ENCODE results near the gene SCLT1. TPM values are rescaled to one million over a fixed set of nuclear protein-coding genes. Genes with fewer than 3 reads are reported as not detected.

SCLT1 gene
- polyA plus RNA-seq, 1 experiment: 3.1 TPM

- H3K4me3 ChIP-seq (ENCODE audit: low read depth, low read length): no peak overlapping the region
- ChIA-PET POLR2A (no interaction called here), CTCF (interaction anchor here (0.9 kb wide), 1 partner anchor 26 kb away, joined by 5 read pairs; no protein-coding TSS in a partner anchor)
- TF ChIP-seq, protein P1, sequence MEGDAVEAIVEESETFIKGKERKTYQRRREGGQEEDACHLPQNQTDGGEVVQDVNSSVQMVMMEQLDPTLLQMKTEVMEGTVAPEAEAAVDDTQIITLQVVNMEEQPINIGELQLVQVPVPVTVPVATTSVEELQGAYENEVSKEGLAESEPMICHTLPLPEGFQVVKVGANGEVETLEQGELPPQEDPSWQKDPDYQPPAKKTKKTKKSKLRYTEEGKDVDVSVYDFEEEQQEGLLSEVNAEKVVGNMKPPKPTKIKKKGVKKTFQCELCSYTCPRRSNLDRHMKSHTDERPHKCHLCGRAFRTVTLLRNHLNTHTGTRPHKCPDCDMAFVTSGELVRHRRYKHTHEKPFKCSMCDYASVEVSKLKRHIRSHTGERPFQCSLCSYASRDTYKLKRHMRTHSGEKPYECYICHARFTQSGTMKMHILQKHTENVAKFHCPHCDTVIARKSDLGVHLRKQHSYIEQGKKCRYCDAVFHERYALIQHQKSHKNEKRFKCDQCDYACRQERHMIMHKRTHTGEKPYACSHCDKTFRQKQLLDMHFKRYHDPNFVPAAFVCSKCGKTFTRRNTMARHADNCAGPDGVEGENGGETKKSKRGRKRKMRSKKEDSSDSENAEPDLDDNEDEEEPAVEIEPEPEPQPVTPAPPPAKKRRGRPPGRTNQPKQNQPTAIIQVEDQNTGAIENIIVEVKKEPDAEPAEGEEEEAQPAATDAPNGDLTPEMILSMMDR (IDR thresholded peaks at IDR 0.05; ENCODE audit: insufficient read depth, low read depth, low read length): no peak
- no peaks in the 10 kb centered on the region for H3K27me3 ChIP-seq (ENCODE audit: control insufficient read depth, insufficient read depth, low read length)
- no peaks in the 10 kb centered on the region for H3K36me3 ChIP-seq (ENCODE audit: control insufficient read depth, insufficient read depth, low read length)
- no peak for DNase-seq (ENCODE audit: low read depth)
These were observed 186.8 kb downstream of the SCLT1 start for GRCh38 chr4:128906581-128906980.

DNA sequence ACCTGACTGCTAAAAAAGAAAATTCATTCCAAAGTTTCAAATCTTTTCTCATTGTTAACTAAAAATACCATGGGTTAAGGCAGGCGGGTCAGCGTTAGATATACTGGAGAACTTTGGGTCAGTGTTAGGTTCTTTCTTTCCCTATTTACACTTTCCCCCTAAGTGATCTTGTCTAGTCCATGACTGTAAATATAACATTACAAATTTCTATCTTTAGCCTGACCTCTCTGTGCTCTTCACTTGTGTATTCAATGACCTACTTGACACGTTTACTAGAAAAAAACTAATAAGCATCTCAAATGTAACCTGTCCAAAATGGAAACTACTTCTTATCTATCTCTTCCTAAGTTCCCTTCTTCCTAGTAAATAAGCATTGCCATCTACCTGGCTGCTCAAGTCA is 188.5 kb downstream of the SCLT1 start:
- H3K36me3 ChIP-seq (ENCODE audit: control insufficient read depth, insufficient read depth, low read length): no peaks in the 10 kb centered on the region
- no peak for DNase-seq (ENCODE audit: low read depth)
- TF ChIP-seq, protein P1 (IDR thresholded peaks at IDR 0.05; ENCODE audit: insufficient read depth, low read depth, low read length): no peak
- ChIA-PET CTCF (no interaction called here), POLR2A (no interaction called here)
- no peaks in the 10 kb centered on the region for H3K27me3 ChIP-seq (ENCODE audit: control insufficient read depth, insufficient read depth, low read length)
- no peak overlapping the region for H3K4me3 ChIP-seq (ENCODE audit: low read depth, low read length)

DNA sequence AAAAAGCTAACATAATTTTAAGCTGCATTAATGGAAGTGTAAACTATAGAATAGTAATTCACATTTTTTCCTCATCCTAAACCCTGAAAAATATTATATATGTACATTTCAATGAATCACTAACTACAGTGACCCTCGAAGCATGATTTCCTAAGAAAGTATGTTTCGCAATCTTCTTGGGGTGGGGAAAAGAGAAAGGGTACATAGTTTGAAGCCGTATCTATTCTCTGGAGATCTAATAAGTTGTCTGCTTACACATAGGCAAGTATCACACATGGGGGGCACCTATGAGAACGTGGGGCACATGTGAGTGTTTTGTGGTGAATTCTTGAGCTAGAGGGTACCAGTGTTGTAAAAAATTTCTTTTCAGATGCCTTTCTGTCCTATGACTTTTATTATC is 212.7 kb downstream of the SCLT1 start:
- CTCF ChIA-PET: no interaction called here
- POLR2A ChIA-PET: no interaction called here
- no peaks in the 10 kb centered on the region for H3K27me3 ChIP-seq (ENCODE audit: control insufficient read depth, insufficient read depth, low read length)
- TF ChIP-seq, protein P1 (IDR thresholded peaks at IDR 0.05; ENCODE audit: insufficient read depth, low read depth, low read length): no peak
- H3K36me3 ChIP-seq (ENCODE audit: control insufficient read depth, insufficient read depth, low read length): no peaks in the 10 kb centered on the region
- DNase-seq (ENCODE audit: low read depth): no peak
- no peak overlapping the region for H3K4me3 ChIP-seq (ENCODE audit: low read depth, low read length)

DNA sequence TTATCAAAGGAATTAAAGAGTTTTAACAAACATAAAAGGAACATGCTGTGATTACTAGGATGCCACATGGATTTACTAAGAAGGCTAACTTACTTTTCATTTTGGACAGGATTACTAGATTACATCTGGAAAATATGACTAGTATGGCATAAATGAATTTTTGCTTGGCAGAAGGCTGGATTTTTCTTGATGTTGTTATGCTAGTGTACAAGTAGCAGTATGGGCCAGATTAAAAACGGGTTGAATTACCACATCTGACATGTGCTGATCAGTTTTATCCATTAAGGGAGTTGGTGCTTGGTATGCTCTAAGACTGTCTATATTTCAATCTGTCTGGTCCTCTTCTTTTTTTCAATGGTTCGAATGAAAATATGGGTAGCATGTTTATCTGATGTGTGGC is 213.4 kb downstream of the SCLT1 start:
- no peaks in the 10 kb centered on the region for H3K27me3 ChIP-seq (ENCODE audit: control insufficient read depth, insufficient read depth, low read length)
- H3K4me3 ChIP-seq (ENCODE audit: low read depth, low read length): no peak overlapping the region
- ChIA-PET POLR2A (no interaction called here), CTCF (no interaction called here)
- no peak for DNase-seq (ENCODE audit: low read depth)
- H3K36me3 ChIP-seq (ENCODE audit: control insufficient read depth, insufficient read depth, low read length): no peaks in the 10 kb centered on the region
- TF ChIP-seq, protein P1 (IDR thresholded peaks at IDR 0.05; ENCODE audit: insufficient read depth, low read depth, low read length): no peak

DNA sequence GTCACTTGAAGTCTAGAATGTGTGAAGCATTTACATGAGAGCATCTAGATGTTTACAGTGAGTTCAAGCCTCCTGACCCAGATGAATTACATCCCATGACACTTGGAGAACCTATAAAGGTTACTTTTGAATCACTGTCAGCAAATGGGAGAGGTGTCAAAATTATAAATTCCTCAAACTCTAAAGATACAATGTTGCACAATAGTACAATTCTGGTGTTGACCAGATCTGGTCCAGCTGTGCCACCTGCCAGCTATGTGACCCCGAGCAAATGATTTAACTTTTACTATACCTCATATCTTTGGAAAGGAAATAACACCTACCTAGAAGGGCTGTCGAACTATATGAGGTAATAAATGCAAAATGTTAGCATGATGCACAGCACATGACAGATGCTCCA is 214.1 kb downstream of the SCLT1 start:
- TF ChIP-seq, protein P1 (IDR thresholded peaks at IDR 0.05; ENCODE audit: insufficient read depth, low read depth, low read length): no peak
- Histone ChIP-seq H3K36me3 (ENCODE audit: control insufficient read depth, insufficient read depth, low read length) (no peaks in the 10 kb centered on the region), H3K27me3 (ENCODE audit: control insufficient read depth, insufficient read depth, low read length) (no peaks in the 10 kb centered on the region), H3K4me3 (ENCODE audit: low read depth, low read length) (no peak overlapping the region)
- ChIA-PET CTCF (interaction anchor here (1.2 kb wide), 1 partner anchor 451 kb away, joined by 4 read pairs; no protein-coding TSS in a partner anchor), POLR2A (no interaction called here)
- no peak for DNase-seq (ENCODE audit: low read depth)
